Omental fat pad (tissue), 4 donors: ENCODE measurements around the gene FBN2. TPM values are rescaled to one million over a fixed set of nuclear protein-coding genes. Genes with fewer than 3 reads are reported as not detected.

ENCODE experiments used
- ATAC-seq: fragments of 150-250 bp; one replicate; pipeline ENCODE4 v1.9.1; 2016; ENCODE audit warnings: mild to moderate bottlenecking, moderate library complexity; ENCODE audit not compliant: low FRiP score
- DNase-seq: peaks from one replicate; pipeline ENCODE4 v3.0.0-alpha.2; 2019; ENCODE audit warnings: low spot score
- CTCF ChIP-seq, 3 donors: fragments of 450-650 bp; IDR thresholded peaks; one replicate each; pipeline ENCODE4 v1.5.1; 2016 to 2017; ENCODE audit warnings: antibody characterized with exemption in 3 of 3, mild to moderate bottlenecking in 3 of 3, moderate library complexity in 2 of 3
- total RNA-seq, 4 donors: library from RNA; depleted of rRNA; stranded (reverse); fragments of >200 nt; gene quantifications; one replicate each; pipeline ENCODE4 v1.1.0, GENCODE V29; 2016

The FBN2 gene
- total RNA-seq, 4 donors from 2014 or later = 0.56 to 3.2 (median 0.79) TPM

- ATAC-seq = no peak
Measured at GRCh38 chr5:128572051-128572929, 34.2 kb upstream of the FBN2 start.

GRCh38 chr5:128566178-128566577 lies 28.1 kb upstream of the FBN2 start:
- no peak for TF ChIP-seq CTCF (IDR thresholded peaks at IDR 0.05)
- ATAC-seq = no peak
- no peak for DNase-seq

More at GRCh38 chr5:128572051-128572929, 34.2 kb upstream of the FBN2 start:
- no peak for TF ChIP-seq CTCF (IDR thresholded peaks at IDR 0.05)
- DNase-seq = no peak

- no peak for TF ChIP-seq CTCF (IDR thresholded peaks at IDR 0.05)
- DNase-seq = no peak
- no peak for ATAC-seq
Measured at GRCh38 chr5:128559300-128560297, 21.6 kb upstream of the FBN2 start.

GRCh38 chr5:128553747-128554146 lies 15.7 kb upstream of the FBN2 start:
- DNase-seq (no peak), ATAC-seq (no peak)
- no peak for TF ChIP-seq CTCF (IDR thresholded peaks at IDR 0.05)

- DNase-seq = no peak
Measured at GRCh38 chr5:128551476-128551875, 13.4 kb upstream of the FBN2 start.

GRCh38 chr5:128549496-128549895 lies 11.5 kb upstream of the FBN2 start:
- ATAC-seq (no peak), DNase-seq (no peak)
- no peak for TF ChIP-seq CTCF (IDR thresholded peaks at IDR 0.05)

More at GRCh38 chr5:128551476-128551875, 13.4 kb upstream of the FBN2 start:
- ATAC-seq = no peak
- TF ChIP-seq CTCF (IDR thresholded peaks at IDR 0.05) = no peak
